WERI-Rb-1 (cell line): ENCODE data around the gene TBL1X.

ENCODE experiments used
- DNase-seq: peaks from one replicate; pipeline ENCODE4 v3.0.0-alpha.2; 2020
- H3K27ac ChIP-seq: fragments of 250-450 bp; sonication (Bioruptor Pico); 2 replicates; pipeline ENCODE4 v1.5.1; 2020; ENCODE audit warnings: mild to moderate bottlenecking, moderate library complexity
- H3K27me3 ChIP-seq: fragments of 250-450 bp; sonication (Bioruptor Pico); 2 replicates; pipeline ENCODE4 v1.5.1; 2021; ENCODE audit warnings: mild to moderate bottlenecking, low read depth, moderate library complexity; ENCODE audit not compliant: insufficient read depth, severe bottlenecking
- H3K36me3 ChIP-seq: fragments of 250-450 bp; sonication (Bioruptor Pico); 2 replicates; pipeline ENCODE4 v1.5.1; 2020; ENCODE audit warnings: mild to moderate bottlenecking, moderate library complexity
- H3K4me3 ChIP-seq: 2 replicates; pipeline ENCODE4 v1.5.1; 2011; ENCODE audit warnings: low read depth, mild to moderate bottlenecking, control low read depth, low read length
- H3K9me3 ChIP-seq: fragments of 250-450 bp; sonication (Bioruptor Pico); 2 replicates; pipeline ENCODE4 v1.5.1; 2021; ENCODE audit warnings: mild to moderate bottlenecking, moderate library complexity; ENCODE audit not compliant: severe bottlenecking
- CTCF ChIP-seq: IDR thresholded peaks from 2 replicates; pipeline ENCODE4 v1.5.1; 2011; ENCODE audit warnings: low read depth, mild to moderate bottlenecking, control low read depth, inconsistent platforms, low read length

Gene TBL1X

GRCh38 chrX:9465380-9466123 lies 694 bp downstream of the TBL1X start:
- H3K4me3 ChIP-seq: peak overlapping the region; percentile 69
- peak overlapping the region; percentile 68 for H3K27ac ChIP-seq
- H3K9me3 ChIP-seq: no peaks in the 10 kb centered on the region
- H3K36me3 ChIP-seq: no peaks in the 10 kb centered on the region
- no peak for TF ChIP-seq CTCF
- peaks cover 35% of the 10 kb centered on the region for H3K27me3 ChIP-seq
- DNase-seq: no peak

GRCh38 chrX:9466124-9466495 lies 1.3 kb downstream of the TBL1X start:
- H3K27ac ChIP-seq: no peak overlapping the region; the same call in 1 of the 2 replicates

GRCh38 chrX:9466736-9467135 lies 1.9 kb downstream of the TBL1X start:
- Histone ChIP-seq H3K4me3 (no peak overlapping the region; the same call in 1 of the 2 replicates), H3K9me3 (no peaks in the 10 kb centered on the region), H3K27me3 (peaks cover 34% of the 10 kb centered on the region), H3K27ac (no peak overlapping the region), H3K36me3 (no peaks in the 10 kb centered on the region)
- no peak for TF ChIP-seq CTCF
- no peak for DNase-seq

More at GRCh38 chrX:9466124-9466495, 1.3 kb downstream of the TBL1X start:
- Histone ChIP-seq H3K27me3 (peaks cover 33% of the 10 kb centered on the region), H3K9me3 (no peaks in the 10 kb centered on the region), H3K4me3 (peak overlapping the region; percentile 69), H3K36me3 (no peaks in the 10 kb centered on the region)
- DNase-seq: peak; percentile 16
- no peak for TF ChIP-seq CTCF

GRCh38 chrX:9467146-9467545 lies 2.3 kb downstream of the TBL1X start:
- Histone ChIP-seq H3K27ac (no peak overlapping the region), H3K4me3 (no peak overlapping the region), H3K36me3 (no peaks in the 10 kb centered on the region), H3K9me3 (no peaks in the 10 kb centered on the region), H3K27me3 (peaks cover 36% of the 10 kb centered on the region)
- DNase-seq: no peak
- TF ChIP-seq CTCF: no peak

GRCh38 chrX:9467751-9468150 lies 2.9 kb downstream of the TBL1X start:
- H3K27me3 ChIP-seq: peaks cover 36% of the 10 kb centered on the region
- H3K9me3 ChIP-seq: no peaks in the 10 kb centered on the region
- no peak overlapping the region for H3K27ac ChIP-seq
- no peaks in the 10 kb centered on the region for H3K36me3 ChIP-seq
- no peak for TF ChIP-seq CTCF
- no peak overlapping the region for H3K4me3 ChIP-seq
- DNase-seq: no peak

- no peak for TF ChIP-seq CTCF
- Histone ChIP-seq H3K27ac (no peak overlapping the region), H3K4me3 (no peak overlapping the region), H3K9me3 (no peaks in the 10 kb centered on the region), H3K36me3 (no peaks in the 10 kb centered on the region), H3K27me3 (peaks cover 26% of the 10 kb centered on the region)
- no peak for DNase-seq
Measured at GRCh38 chrX:9471571-9471985, 6.7 kb downstream of the TBL1X start.
